Spinal cord (tissue), 10 donors: ENCODE measurements around the gene SPNS1. TPM values are rescaled to one million over a fixed set of nuclear protein-coding genes. Genes with fewer than 3 reads are reported as not detected.

Experiments used
- DNase-seq, 6 donors: peaks; one replicate each; pipeline versions ENCODE4 v3.0.0 to v3.0.0-alpha.2; 2013 to 2015; ENCODE audit warnings: low spot score in 6 of 6, low read depth in 4 of 6
- H3K27ac ChIP-seq: one replicate; pipeline ENCODE4 v1.5.1; 2013; ENCODE audit warnings: low read depth, low read length, control low read depth
- H3K27me3 ChIP-seq: one replicate; pipeline ENCODE4 v1.6.1; 2013; ENCODE audit warnings: low read length; ENCODE audit not compliant: control insufficient read depth, insufficient read depth
- H3K36me3 ChIP-seq: one replicate; pipeline ENCODE4 v1.6.1; 2013; ENCODE audit warnings: low read length; ENCODE audit not compliant: control insufficient read depth, insufficient read depth
- H3K4me1 ChIP-seq: one replicate; pipeline ENCODE4 v1.6.1; 2013; ENCODE audit warnings: low read length; ENCODE audit not compliant: control insufficient read depth, insufficient read depth
- H3K4me3 ChIP-seq: one replicate; pipeline ENCODE4 v1.5.1; 2013; ENCODE audit warnings: low read depth, low read length, control low read depth
- H3K9me3 ChIP-seq: one replicate; pipeline ENCODE4 v1.6.1; 2013; ENCODE audit warnings: low read length; ENCODE audit not compliant: control insufficient read depth, insufficient read depth
- WGBS: methylation state at CpG from one replicate; pipeline ENCODE4 v1.1.5; 2013; ENCODE audit warnings: missing lambda C conversion rate; ENCODE audit not compliant: insufficient coverage; 5-methylcytosine and 5-hydroxymethylcytosine counted together
- polyA plus RNA-seq, 2 donors: library from polyadenylated mRNA; unstranded; fragments of 120-200 nt; gene quantifications; one replicate each; pipeline ENCODE4 v1.2.1, GENCODE V29; 2013; ENCODE audit not compliant: insufficient read length in 2 of 2
- total RNA-seq, 2 donors: library from RNA; depleted of rRNA in 1 of 2; stranded (reverse); fragments of 120-200 nt in 1 of 2; fragments of >200 nt in 1 of 2; gene quantifications; one replicate each; pipeline versions ENCODE4 v1.2.3 to v1.2.4, GENCODE V29; 2013 to 2014
- donor health status: healthy.

SPNS1 gene
- total and polyA plus RNA-seq, 4 donors = 18.4 to 66.9 (median 41.3) TPM

DNA sequence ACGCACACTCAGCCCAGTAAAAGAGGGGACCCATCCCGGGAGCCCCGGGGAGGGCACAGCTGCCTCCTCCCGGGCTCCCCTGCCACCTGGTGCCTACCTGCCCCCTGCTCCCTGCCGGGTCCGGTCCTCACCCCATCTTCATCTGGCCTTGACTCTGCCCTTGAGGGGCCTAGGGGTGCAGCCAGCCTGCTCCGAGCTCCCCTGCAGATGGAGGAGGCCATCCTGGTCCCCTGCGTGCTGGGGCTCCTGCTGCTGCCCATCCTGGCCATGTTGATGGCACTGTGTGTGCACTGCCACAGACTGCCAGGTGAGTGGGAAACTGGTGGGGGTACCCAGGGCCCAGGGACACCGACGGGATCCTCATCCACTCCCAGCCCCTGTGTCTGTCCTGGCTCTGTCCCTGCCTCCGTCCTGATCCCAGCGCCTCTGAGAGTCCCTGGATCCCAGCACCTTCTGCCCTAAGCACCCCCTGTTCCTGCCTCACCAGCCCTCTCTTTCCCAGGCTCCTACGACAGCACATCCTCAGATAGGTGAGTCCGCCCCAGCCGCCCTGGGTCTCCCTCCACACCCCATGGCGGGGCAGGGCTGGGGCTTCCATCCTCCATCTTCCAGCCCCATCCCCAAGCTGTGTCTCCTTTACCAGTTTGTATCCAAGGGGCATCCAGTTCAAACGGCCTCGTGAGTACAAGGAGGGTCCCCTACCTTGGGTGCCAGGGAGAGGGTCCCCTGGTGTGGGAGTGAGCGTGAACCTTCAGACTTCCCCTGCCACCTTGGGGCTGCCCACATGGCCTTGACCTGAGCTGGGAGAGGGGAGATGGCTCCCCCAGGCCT, 10.8 kb downstream of the SPNS1 start:
- Histone ChIP-seq H3K4me3 (no peak overlapping the region), H3K36me3 (peaks cover 97% of the 10 kb centered on the region), H3K9me3 (no peaks in the 10 kb centered on the region), H3K4me1 (no peaks in the 10 kb centered on the region), H3K27ac (no peak overlapping the region), H3K27me3 (no peaks in the 10 kb centered on the region)
- 93% methylated on average over 19 of the region's 19 CpGs for WGBS
- DNase-seq = no peak

- Histone ChIP-seq H3K4me1 (no peaks in the 10 kb centered on the region), H3K27ac (no peak overlapping the region), H3K4me3 (no peak overlapping the region), H3K9me3 (no peaks in the 10 kb centered on the region), H3K36me3 (peaks cover 93% of the 10 kb centered on the region), H3K27me3 (no peaks in the 10 kb centered on the region)
- no peak for DNase-seq
- 94% methylated on average over 9 of the region's 9 CpGs for WGBS
Observed at GRCh38 chr16:28986046-28986445, 11.5 kb downstream of the SPNS1 start.

- Histone ChIP-seq H3K27me3 (no peaks in the 10 kb centered on the region), H3K36me3 (peaks cover 89% of the 10 kb centered on the region), H3K9me3 (no peaks in the 10 kb centered on the region), H3K4me1 (no peaks in the 10 kb centered on the region), H3K27ac (no peak overlapping the region), H3K4me3 (no peak overlapping the region)
- WGBS = 92% methylated on average over 10 of the region's 13 CpGs
- no peak for DNase-seq
Observed at GRCh38 chr16:28986492-28986891, 11.9 kb downstream of the SPNS1 start.

DNA sequence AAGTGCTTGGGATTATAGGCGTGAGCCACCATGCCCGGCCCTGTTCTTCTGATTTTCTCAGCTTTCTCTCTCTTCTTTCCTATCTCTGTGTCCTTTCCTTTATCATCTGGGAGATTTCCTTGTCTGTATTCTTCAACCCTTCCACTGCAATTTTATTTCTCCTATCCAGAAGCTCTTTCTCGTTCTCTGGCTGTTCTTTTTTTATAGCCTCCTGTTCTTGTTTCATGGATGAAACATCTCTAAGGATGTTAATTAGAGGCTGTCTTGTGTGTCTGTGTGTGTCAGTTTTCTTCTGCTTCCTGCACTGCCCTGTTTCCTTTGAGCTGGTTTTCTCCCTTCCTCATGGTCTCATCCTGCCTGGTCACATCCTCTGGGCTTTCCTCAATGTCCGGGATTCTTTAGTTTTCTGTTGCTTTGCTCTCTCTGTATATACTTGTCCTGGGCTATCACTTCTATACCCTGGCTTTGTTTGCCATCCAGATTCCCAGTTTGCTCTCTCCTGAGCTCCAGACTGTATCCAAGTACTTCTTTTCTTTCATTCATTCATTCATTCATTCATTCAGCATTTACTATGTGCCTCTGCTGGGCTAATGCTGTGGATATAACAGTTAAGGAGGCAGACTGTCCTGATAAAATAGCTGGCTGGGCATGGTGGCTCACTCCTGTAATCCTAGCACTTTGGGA, 12.7 kb downstream of the SPNS1 start:
- Histone ChIP-seq H3K9me3 (no peaks in the 10 kb centered on the region), H3K27me3 (no peaks in the 10 kb centered on the region), H3K4me1 (no peaks in the 10 kb centered on the region), H3K36me3 (peaks cover 83% of the 10 kb centered on the region), H3K4me3 (no peak overlapping the region), H3K27ac (no peak overlapping the region)
- 96% methylated on average over 3 of the region's 4 CpGs for WGBS
- no peak for DNase-seq

- Histone ChIP-seq H3K9me3 (no peaks in the 10 kb centered on the region), H3K4me3 (no peak overlapping the region), H3K4me1 (no peaks in the 10 kb centered on the region), H3K27me3 (no peaks in the 10 kb centered on the region), H3K36me3 (peaks cover 63% of the 10 kb centered on the region), H3K27ac (no peak overlapping the region)
- DNase-seq = no peak
- WGBS = 93% methylated on average over 13 of the region's 14 CpGs
Observed at GRCh38 chr16:28989363-28989762, 14.8 kb downstream of the SPNS1 start.

GRCh38 chr16:28990375-28991040, 15.9 kb downstream of the SPNS1 start:
- DNase-seq = no peak
- 95% methylated on average over 8 of the region's 11 CpGs for WGBS
- H3K9me3 ChIP-seq = no peaks in the 10 kb centered on the region
- peaks cover 52% of the 10 kb centered on the region for H3K36me3 ChIP-seq
- no peaks in the 10 kb centered on the region for H3K27me3 ChIP-seq
- no peak overlapping the region for H3K4me3 ChIP-seq
- no peaks in the 10 kb centered on the region for H3K4me1 ChIP-seq
- H3K27ac ChIP-seq = no peak overlapping the region

- Histone ChIP-seq H3K27me3 (no peaks in the 10 kb centered on the region), H3K27ac (no peak overlapping the region), H3K36me3 (peaks cover 40% of the 10 kb centered on the region), H3K4me3 (no peak overlapping the region), H3K4me1 (no peaks in the 10 kb centered on the region), H3K9me3 (no peaks in the 10 kb centered on the region)
- WGBS = 83% methylated on average over 8 of the region's 8 CpGs
- DNase-seq = no peak
Observed at GRCh38 chr16:28991687-28992086, 17.1 kb downstream of the SPNS1 start.

DNA sequence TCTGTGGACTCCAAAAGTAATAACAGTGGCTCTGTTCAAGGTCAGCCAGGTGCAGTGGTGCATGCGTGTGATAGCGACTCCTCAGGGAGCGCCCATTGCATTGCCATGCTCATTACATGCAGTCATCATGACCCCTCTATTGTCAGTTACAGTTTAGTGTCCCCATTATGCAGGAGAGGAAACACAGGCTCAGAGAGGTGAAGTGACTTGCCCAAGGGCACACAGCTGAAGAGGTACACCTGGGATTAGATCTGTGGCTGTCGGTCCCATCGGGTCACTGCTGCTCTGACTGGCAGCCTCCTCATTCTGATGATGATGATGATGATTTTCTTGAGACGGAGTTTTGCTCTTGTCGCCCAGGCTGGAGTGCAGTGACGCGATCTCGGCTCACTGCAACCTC, 17.9 kb downstream of the SPNS1 start:
- no peaks in the 10 kb centered on the region for H3K4me1 ChIP-seq
- 100% methylated on average over 1 of the region's 10 CpGs for WGBS
- H3K27ac ChIP-seq = no peak overlapping the region
- H3K36me3 ChIP-seq = peaks cover 33% of the 10 kb centered on the region
- no peak overlapping the region for H3K4me3 ChIP-seq
- no peak for DNase-seq
- no peaks in the 10 kb centered on the region for H3K27me3 ChIP-seq
- no peaks in the 10 kb centered on the region for H3K9me3 ChIP-seq

DNA sequence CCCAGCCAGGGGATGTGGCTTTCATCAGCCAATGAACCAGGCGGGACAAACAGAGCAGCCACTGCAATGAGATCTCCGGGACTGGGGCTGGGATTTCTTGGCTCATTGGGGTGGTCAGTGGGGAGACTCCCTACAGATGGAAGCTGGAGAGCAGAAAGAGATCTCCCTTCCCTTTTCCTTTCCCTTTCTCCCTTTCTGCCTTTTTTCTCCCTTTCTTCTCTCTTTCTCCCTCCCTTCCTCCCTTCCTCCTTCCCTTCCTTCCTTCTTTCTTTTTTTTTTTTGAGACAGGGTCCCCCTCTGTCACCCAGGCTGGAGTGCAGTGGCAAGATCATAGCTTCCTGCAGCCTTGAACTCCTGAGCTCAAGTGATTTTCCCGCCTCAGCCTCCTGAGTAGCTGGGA, 24.3 kb downstream of the SPNS1 start:
- no peak overlapping the region for H3K27ac ChIP-seq
- 40% methylated on average over 1 of the region's 3 CpGs for WGBS
- no peak overlapping the region for H3K4me3 ChIP-seq
- no peaks in the 10 kb centered on the region for H3K36me3 ChIP-seq
- no peaks in the 10 kb centered on the region for H3K9me3 ChIP-seq
- DNase-seq = no peak
- H3K4me1 ChIP-seq = no peaks in the 10 kb centered on the region
- H3K27me3 ChIP-seq = no peaks in the 10 kb centered on the region
